ENCODE measurements around the gene ITIH1.

Gene ITIH1

GRCh38 chr3:52824037-52824436 is 46.6 kb downstream of the ITIH1 start:
- H3K27me3 ChIP-seq (ENCODE audit: control insufficient read depth in 1 of 2, insufficient read depth in 2 of 2, low read length in 2 of 2), result no peaks in the 10 kb centered on the region
- no peaks in the 10 kb centered on the region for H3K4me1 ChIP-seq (ENCODE audit: insufficient read depth, low read length)
- H3K27ac ChIP-seq (ENCODE audit: low read depth, low read length), result no peak overlapping the region
- no peak overlapping the region for H3K4me3 ChIP-seq (ENCODE audit: low read depth in 1 of 2, low read length in 2 of 2)
- H3K36me3 ChIP-seq (ENCODE audit: insufficient read depth, low read length), result no peaks in the 10 kb centered on the region
- no peaks in the 10 kb centered on the region for H3K9me3 ChIP-seq (ENCODE audit: low read length)
- H3K9ac ChIP-seq (ENCODE audit: low read length), result no peak overlapping the region

GRCh38 chr3:52827441-52827840 is 50.0 kb downstream of the ITIH1 start:
- H3K36me3 ChIP-seq (ENCODE audit: insufficient read depth, low read length), result no peaks in the 10 kb centered on the region
- no peak overlapping the region for H3K27ac ChIP-seq (ENCODE audit: low read depth, low read length)
- peaks cover 13% of the 10 kb centered on the region for H3K4me1 ChIP-seq (ENCODE audit: insufficient read depth, low read length)
- H3K9me3 ChIP-seq (ENCODE audit: low read length), result no peaks in the 10 kb centered on the region
- H3K4me3 ChIP-seq (ENCODE audit: low read depth in 1 of 2, low read length in 2 of 2), result no peak overlapping the region
- no peak overlapping the region for H3K9ac ChIP-seq (ENCODE audit: low read length)
- H3K27me3 ChIP-seq (ENCODE audit: control insufficient read depth in 1 of 2, insufficient read depth in 2 of 2, low read length in 2 of 2), result no peaks in the 10 kb centered on the region

DNA sequence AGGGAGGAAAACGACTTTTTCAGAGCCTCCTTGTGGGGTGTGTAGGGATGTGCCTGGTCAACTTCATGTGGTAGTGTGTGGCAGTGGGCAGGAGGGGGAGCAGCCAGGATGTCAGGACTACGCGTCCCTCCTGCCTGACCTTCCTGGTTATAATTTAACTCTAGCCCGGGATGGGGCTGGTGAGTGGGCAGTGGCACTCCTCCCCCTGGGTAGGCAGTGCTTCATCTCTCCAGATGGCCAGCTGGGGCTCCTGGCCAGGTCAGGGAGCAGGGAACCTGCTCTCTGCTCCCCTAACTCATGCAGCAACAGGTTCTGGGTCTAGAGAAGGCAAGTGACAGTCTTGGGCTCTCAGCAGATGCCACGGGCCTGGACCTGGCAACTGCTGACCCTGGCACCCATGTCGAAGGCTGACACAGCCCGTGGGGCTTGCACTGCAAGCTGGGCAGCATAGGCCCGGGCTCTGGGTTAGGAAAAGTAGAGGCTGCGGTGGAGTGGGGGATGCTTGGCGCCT is 50.5 kb downstream of the ITIH1 start:
- H3K4me3 ChIP-seq (ENCODE audit: low read depth in 1 of 2, low read length in 2 of 2), result no peak overlapping the region
- no peaks in the 10 kb centered on the region for H3K9me3 ChIP-seq (ENCODE audit: low read length)
- no peak overlapping the region for H3K27ac ChIP-seq (ENCODE audit: low read depth, low read length)
- H3K36me3 ChIP-seq (ENCODE audit: insufficient read depth, low read length), result no peaks in the 10 kb centered on the region
- no peaks in the 10 kb centered on the region for H3K27me3 ChIP-seq (ENCODE audit: control insufficient read depth in 1 of 2, insufficient read depth in 2 of 2, low read length in 2 of 2)
- peaks cover 13% of the 10 kb centered on the region for H3K4me1 ChIP-seq (ENCODE audit: insufficient read depth, low read length)
- no peak overlapping the region for H3K9ac ChIP-seq (ENCODE audit: low read length)

DNA sequence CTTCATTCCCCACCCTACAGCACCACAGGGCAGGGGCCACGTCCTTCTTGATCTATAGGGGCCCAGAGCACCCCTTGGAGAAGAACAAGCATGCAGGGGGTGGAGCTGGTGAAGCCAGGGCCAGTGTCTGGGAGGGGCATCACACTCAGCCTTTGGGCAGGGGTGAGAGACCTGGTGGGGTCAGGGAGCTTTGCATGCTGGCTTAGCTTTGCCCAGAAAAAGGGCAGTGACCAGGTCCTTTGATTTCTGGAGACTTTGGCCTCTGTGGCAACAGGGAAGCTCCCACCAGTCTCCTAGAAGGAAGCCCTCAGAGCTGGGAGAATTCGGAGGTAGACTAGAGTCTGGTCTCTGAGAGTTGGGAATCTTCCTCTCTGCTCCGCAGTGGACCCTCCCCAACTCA is 52.1 kb downstream of the ITIH1 start:
- no peaks in the 10 kb centered on the region for H3K27me3 ChIP-seq (ENCODE audit: control insufficient read depth in 1 of 2, insufficient read depth in 2 of 2, low read length in 2 of 2)
- H3K27ac ChIP-seq (ENCODE audit: low read depth, low read length), result no peak overlapping the region
- peaks cover 13% of the 10 kb centered on the region for H3K4me1 ChIP-seq (ENCODE audit: insufficient read depth, low read length)
- no peak overlapping the region for H3K4me3 ChIP-seq (ENCODE audit: low read depth in 1 of 2, low read length in 2 of 2)
- H3K9me3 ChIP-seq (ENCODE audit: low read length), result no peaks in the 10 kb centered on the region
- H3K9ac ChIP-seq (ENCODE audit: low read length), result no peak overlapping the region
- H3K36me3 ChIP-seq (ENCODE audit: insufficient read depth, low read length), result no peaks in the 10 kb centered on the region

DNA sequence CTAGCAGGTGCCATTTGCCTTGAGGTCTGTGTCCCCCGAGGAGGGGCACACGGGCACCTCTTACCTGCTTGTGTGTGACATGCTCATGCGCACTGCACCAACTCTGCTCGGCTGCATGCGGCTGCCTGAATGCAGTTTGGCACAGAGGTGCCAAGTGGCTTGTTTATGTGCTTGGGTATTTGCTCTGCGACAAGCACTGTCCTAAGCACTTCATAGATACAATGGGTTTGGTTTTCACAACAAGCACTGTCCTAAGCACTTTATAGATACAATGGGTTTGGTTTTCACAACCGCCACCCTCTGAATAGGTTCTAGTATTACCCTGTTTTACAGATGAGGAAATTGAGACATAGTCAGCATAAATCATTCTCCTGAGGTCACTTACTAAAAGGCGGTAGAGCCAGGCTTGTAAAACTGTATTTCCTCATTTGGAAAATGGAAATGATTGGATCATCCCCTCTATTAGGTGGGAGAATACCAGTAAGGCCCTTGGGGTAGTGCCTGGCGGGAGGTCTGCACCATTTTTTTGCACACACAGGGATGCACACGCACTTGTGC is 52.6 kb downstream of the ITIH1 start:
- Histone ChIP-seq H3K4me1 (ENCODE audit: insufficient read depth, low read length) (peaks cover 13% of the 10 kb centered on the region), H3K9ac (ENCODE audit: low read length) (no peak overlapping the region), H3K27me3 (ENCODE audit: control insufficient read depth in 1 of 2, insufficient read depth in 2 of 2, low read length in 2 of 2) (no peaks in the 10 kb centered on the region), H3K27ac (ENCODE audit: low read depth, low read length) (no peak overlapping the region), H3K36me3 (ENCODE audit: insufficient read depth, low read length) (no peaks in the 10 kb centered on the region), H3K9me3 (ENCODE audit: low read length) (no peaks in the 10 kb centered on the region), H3K4me3 (ENCODE audit: low read depth in 1 of 2, low read length in 2 of 2) (no peak overlapping the region)

DNA sequence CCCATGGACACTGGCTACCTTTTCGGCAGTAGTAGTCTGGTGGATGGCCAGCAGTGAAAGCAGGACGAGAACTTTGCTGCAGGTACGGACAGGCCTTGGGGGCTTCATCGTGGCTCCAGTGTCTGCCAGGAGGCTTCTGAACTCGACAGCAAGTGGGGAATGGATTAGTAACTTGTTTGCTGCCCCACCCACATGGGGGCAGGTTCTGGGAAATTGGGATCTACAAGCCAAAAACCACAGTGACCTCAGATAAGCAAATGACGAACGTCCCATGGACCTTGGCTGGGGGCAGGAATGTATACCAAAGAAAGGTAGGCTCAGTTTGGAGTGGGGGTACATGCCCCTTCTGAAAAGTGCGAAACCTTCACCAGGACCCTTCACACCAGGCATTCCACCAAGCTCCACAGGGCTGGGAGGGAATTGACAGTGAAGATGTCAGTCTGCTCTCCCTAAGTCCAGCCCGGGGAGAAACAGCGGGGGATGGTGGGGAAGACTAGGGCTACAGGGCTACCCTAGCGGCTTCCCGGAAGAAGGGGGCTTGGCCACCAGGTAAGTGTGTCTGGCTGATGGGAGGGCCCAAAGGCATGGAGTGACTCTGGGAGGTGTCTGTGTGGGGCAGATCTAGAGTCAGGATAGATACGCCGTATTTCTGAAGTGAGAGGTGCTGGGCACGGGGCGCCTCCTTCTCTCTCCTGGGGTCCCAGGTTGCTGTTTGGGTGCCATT is 53.3 kb downstream of the ITIH1 start, which contains the start of gene ITIH4:
TSS of gene ITIH4 (minus strand) at position 138 of the 724 bp plus-strand sequence. CDS start at position 108, 30 bp downstream.
- H3K36me3 ChIP-seq (ENCODE audit: insufficient read depth, low read length), result no peaks in the 10 kb centered on the region
- no peak within 1 kb of the TSS for H3K27ac ChIP-seq (ENCODE audit: low read depth, low read length)
- no peaks in the 10 kb centered on the region for H3K27me3 ChIP-seq (ENCODE audit: control insufficient read depth in 1 of 2, insufficient read depth in 2 of 2, low read length in 2 of 2)
- no peak within 1 kb of the TSS for H3K4me3 ChIP-seq (ENCODE audit: low read depth in 1 of 2, low read length in 2 of 2)
- no peak within 1 kb of the TSS for H3K9ac ChIP-seq (ENCODE audit: low read length)
- H3K4me1 ChIP-seq (ENCODE audit: insufficient read depth, low read length), result peaks cover 13% of the 10 kb centered on the region
- no peaks in the 10 kb centered on the region for H3K9me3 ChIP-seq (ENCODE audit: low read length)

- Histone ChIP-seq H3K9ac (ENCODE audit: low read length) (no peak overlapping the region), H3K27me3 (ENCODE audit: control insufficient read depth in 1 of 2, insufficient read depth in 2 of 2, low read length in 2 of 2) (no peaks in the 10 kb centered on the region), H3K4me3 (ENCODE audit: low read depth in 1 of 2, low read length in 2 of 2) (no peak overlapping the region), H3K36me3 (ENCODE audit: insufficient read depth, low read length) (no peaks in the 10 kb centered on the region), H3K27ac (ENCODE audit: low read depth, low read length) (no peak overlapping the region), H3K4me1 (ENCODE audit: insufficient read depth, low read length) (peaks cover 13% of the 10 kb centered on the region), H3K9me3 (ENCODE audit: low read length) (no peaks in the 10 kb centered on the region)
Measured at GRCh38 chr3:52831500-52832301, 54.3 kb downstream of the ITIH1 start.

GRCh38 chr3:52833202-52833601 is 55.8 kb downstream of the ITIH1 start:
- H3K36me3 ChIP-seq (ENCODE audit: insufficient read depth, low read length), result peaks cover 2% of the 10 kb centered on the region
- no peak overlapping the region for H3K4me3 ChIP-seq (ENCODE audit: low read depth in 1 of 2, low read length in 2 of 2)
- H3K27ac ChIP-seq (ENCODE audit: low read depth, low read length), result no peak overlapping the region
- peaks cover 13% of the 10 kb centered on the region for H3K4me1 ChIP-seq (ENCODE audit: insufficient read depth, low read length)
- no peaks in the 10 kb centered on the region for H3K27me3 ChIP-seq (ENCODE audit: control insufficient read depth in 1 of 2, insufficient read depth in 2 of 2, low read length in 2 of 2)
- H3K9ac ChIP-seq (ENCODE audit: low read length), result no peak overlapping the region
- H3K9me3 ChIP-seq (ENCODE audit: low read length), result no peaks in the 10 kb centered on the region

- peaks cover 12% of the 10 kb centered on the region for H3K36me3 ChIP-seq (ENCODE audit: insufficient read depth, low read length)
- no peaks in the 10 kb centered on the region for H3K27me3 ChIP-seq (ENCODE audit: control insufficient read depth in 1 of 2, insufficient read depth in 2 of 2, low read length in 2 of 2)
- peaks cover 13% of the 10 kb centered on the region for H3K4me1 ChIP-seq (ENCODE audit: insufficient read depth, low read length)
- H3K27ac ChIP-seq (ENCODE audit: low read depth, low read length), result peak within 1 kb of the TSS; percentile 25
- no peak within 1 kb of the TSS for H3K9ac ChIP-seq (ENCODE audit: low read length)
- H3K4me3 ChIP-seq (ENCODE audit: low read depth in 1 of 2, low read length in 2 of 2), result no peak within 1 kb of the TSS
- no peaks in the 10 kb centered on the region for H3K9me3 ChIP-seq (ENCODE audit: low read length)
Measured at GRCh38 chr3:52834871-52835501, 57.6 kb downstream of the ITIH1 start, which contains the start of gene MUSTN1. Gene MUSTN1, minus strand, starts transcription at chr3:52835019. Its CDS starts 71 bp downstream, at chr3:52834948.

DNA sequence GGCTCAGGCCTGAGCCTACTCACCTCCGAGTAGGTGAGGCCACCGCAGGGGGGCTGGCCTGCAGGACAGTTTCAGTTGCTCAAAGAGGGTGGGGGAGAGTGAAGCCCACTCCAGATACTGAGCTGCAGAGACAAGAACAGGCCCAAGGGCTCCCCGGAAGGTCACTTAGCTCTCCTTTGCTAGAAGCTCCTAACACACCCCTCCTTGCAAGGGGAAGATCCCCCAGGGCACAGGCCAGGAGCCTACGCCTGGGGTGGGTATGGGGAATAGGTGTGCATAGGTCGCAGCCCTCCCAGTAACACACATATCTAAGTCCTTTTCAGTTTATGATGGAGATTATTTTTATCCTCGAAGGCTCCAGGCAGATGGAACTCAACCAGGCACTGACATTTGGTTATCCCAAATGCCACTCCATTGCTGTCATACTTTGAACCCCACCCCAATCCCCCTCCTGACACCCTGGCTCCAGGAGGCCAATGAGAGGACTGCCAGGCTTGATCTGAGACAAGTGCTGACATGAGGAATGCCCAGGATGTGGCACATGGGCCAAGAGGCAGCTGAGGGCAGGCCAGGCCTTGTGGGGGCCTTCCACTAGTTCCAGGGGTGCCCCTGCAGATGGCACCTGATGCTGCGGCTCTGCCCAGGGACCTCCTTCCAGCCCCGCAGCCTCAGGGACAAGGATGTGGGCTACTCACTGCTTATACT is 58.5 kb downstream of the ITIH1 start:
- H3K27ac ChIP-seq (ENCODE audit: low read depth, low read length), result no peak overlapping the region
- H3K9me3 ChIP-seq (ENCODE audit: low read length), result no peaks in the 10 kb centered on the region
- H3K4me3 ChIP-seq (ENCODE audit: low read depth in 1 of 2, low read length in 2 of 2), result no peak overlapping the region
- H3K27me3 ChIP-seq (ENCODE audit: control insufficient read depth in 1 of 2, insufficient read depth in 2 of 2, low read length in 2 of 2), result no peaks in the 10 kb centered on the region
- peaks cover 17% of the 10 kb centered on the region for H3K36me3 ChIP-seq (ENCODE audit: insufficient read depth, low read length)
- H3K9ac ChIP-seq (ENCODE audit: low read length), result no peak overlapping the region
- H3K4me1 ChIP-seq (ENCODE audit: insufficient read depth, low read length), result peaks cover 13% of the 10 kb centered on the region

Data from muscle layer of colon (tissue), 2 donors.